ENCODE results near the gene UBC.

The UBC gene

DNA sequence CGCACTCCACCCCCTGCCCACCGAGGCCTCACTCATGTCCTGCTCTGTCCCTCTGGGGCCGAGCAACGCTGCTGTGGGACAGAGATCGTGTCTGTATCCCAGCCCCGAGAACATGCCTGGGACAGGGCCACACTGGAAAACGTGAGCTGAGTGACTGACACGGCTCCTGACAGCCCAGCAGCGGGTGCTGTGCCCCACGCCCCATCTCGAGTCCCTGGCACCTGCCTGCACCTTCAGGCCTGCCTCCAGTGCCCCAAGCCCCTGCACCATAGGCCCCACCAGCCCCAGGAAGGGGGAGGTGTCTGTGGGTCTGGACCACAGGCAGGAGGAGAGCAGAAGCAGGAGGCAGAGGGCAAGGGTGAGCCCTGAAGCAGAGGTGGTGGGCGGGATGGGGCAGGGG lies 34.6 kb upstream of the UBC start:
- no peak overlapping the region for H3K4me3 ChIP-seq (ENCODE audit: low read depth in 1 of 5, low read length in 5 of 5)
- H3K9me3 ChIP-seq (ENCODE audit: control insufficient read depth in 5 of 5, low read length in 5 of 5): no peaks in the 10 kb centered on the region
- H3K4me1 ChIP-seq (ENCODE audit: control insufficient read depth in 5 of 5, insufficient read depth in 5 of 5, low read length in 5 of 5): peaks cover 0 to 18% (median 12%) of the 10 kb centered on the region in 5 donors
- H3K27me3 ChIP-seq (ENCODE audit: control insufficient read depth in 5 of 5, insufficient read depth in 4 of 5, low read length in 5 of 5): no peaks in the 10 kb centered on the region
- peaks cover 0 to 78% (median 59%) of the 10 kb centered on the region in 5 donors for H3K36me3 ChIP-seq (ENCODE audit: control insufficient read depth in 5 of 5, insufficient read depth in 5 of 5, low read length in 5 of 5)
- H3K9ac ChIP-seq (ENCODE audit: low read length in 5 of 5): no peak overlapping the region
- H3K27ac ChIP-seq (ENCODE audit: low read depth, low read length): no peak overlapping the region

DNA sequence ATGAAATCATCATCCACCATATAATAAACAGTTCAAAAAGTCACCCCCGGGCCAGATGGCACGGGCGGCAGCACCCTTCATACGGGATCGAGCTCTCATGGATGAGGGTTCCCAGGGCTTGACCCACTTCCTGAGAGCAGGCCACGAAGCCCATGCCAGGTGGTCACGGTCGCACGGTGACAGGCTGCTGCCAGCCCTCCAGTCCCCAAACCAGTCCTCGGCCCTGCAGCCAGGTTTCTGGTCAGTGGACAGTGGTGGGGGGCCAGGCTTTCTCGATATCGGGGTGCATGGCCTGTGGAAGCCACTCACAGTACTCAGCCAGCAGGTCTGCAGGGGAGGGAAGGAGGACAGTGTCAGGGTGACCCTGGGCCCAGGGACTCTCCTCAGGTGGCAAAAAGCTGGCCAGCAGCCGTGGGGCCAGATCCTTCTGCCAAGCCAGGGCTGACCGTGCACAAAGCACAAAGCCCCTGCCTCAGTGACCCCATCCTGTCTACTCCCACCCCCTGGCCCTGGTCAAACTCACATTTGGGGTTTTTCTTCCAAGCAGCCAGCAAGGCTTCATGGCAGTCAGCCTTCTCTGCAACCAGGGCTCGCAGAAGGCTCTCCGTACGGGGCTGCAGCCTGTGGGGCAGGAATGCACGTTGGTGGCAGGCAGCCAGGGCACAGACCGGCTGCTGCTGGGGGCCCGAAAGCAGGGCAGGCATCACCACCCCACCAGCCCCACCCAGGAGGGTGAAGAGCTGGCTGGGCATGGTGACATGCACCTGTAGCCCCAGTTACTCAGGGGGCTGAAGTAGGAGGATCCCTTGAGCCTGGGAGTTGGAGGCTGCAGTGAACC lies 33.3 kb upstream of the UBC start:
- no peak overlapping the region for H3K27ac ChIP-seq (ENCODE audit: low read depth, low read length)
- peak overlapping the region in 1 of 5 donors; percentile 17 for H3K9ac ChIP-seq (ENCODE audit: low read length in 5 of 5)
- peaks cover 0 to 70% (median 46%) of the 10 kb centered on the region in 5 donors for H3K36me3 ChIP-seq (ENCODE audit: control insufficient read depth in 5 of 5, insufficient read depth in 5 of 5, low read length in 5 of 5)
- no peaks in the 10 kb centered on the region for H3K27me3 ChIP-seq (ENCODE audit: control insufficient read depth in 5 of 5, insufficient read depth in 4 of 5, low read length in 5 of 5)
- no peaks in the 10 kb centered on the region for H3K9me3 ChIP-seq (ENCODE audit: control insufficient read depth in 5 of 5, low read length in 5 of 5)
- no peak overlapping the region for H3K4me3 ChIP-seq (ENCODE audit: low read depth in 1 of 5, low read length in 5 of 5)
- H3K4me1 ChIP-seq (ENCODE audit: control insufficient read depth in 5 of 5, insufficient read depth in 5 of 5, low read length in 5 of 5): peaks cover 0 to 18% (median 12%) of the 10 kb centered on the region in 5 donors

DNA sequence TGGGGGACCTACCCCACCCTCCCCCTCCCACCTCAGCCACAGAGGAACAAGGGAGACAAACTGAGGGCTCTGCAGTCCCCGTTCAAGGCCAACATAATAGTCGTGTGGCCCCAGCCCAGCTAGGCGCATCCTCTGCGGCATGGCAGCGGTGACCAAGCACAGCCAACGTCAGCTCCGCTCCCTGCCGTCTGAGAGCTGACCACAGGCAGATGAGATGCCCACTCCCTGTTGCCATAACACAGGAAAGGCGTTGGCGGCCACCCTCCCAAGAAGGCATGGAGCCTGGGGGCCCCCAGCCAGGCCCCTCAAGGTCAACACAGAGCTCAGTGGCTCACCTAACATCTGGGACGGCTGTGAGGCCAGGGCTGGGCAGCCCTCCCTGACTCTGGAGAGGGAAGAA lies 32.6 kb upstream of the UBC start:
- Histone ChIP-seq H3K27ac (ENCODE audit: low read depth, low read length) (no peak overlapping the region), H3K36me3 (ENCODE audit: control insufficient read depth in 5 of 5, insufficient read depth in 5 of 5, low read length in 5 of 5) (peaks cover 0 to 62% (median 39%) of the 10 kb centered on the region in 5 donors)

DNA sequence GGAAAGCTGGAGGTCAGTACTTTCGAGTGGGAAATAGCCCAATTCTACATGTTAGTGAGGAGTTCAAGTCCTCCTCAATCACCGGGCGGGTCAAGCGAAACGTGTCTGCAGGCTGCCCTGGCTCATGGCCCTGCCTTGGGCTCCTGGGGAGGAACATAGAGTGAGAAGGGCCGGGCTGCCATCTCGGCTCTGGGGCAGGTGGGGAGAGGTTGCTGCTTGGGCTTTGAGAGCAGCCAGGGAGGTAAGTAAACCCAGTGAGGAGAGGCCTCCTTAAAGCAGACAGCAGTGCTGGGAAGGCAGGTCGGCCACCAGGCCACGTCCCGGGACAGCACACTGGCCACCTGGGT lies 32.0 kb upstream of the UBC start:
- Histone ChIP-seq H3K36me3 (ENCODE audit: control insufficient read depth in 5 of 5, insufficient read depth in 5 of 5, low read length in 5 of 5) (peaks cover 0 to 56% (median 38%) of the 10 kb centered on the region in 5 donors), H3K27ac (ENCODE audit: low read depth, low read length) (no peak overlapping the region), H3K4me3 (ENCODE audit: low read depth in 1 of 5, low read length in 5 of 5) (no peak overlapping the region), H3K9ac (ENCODE audit: low read length in 5 of 5) (no peak overlapping the region), H3K9me3 (ENCODE audit: control insufficient read depth in 5 of 5, low read length in 5 of 5) (no peaks in the 10 kb centered on the region), H3K4me1 (ENCODE audit: control insufficient read depth in 5 of 5, insufficient read depth in 5 of 5, low read length in 5 of 5) (peaks cover 0 to 18% (median 12%) of the 10 kb centered on the region in 5 donors), H3K27me3 (ENCODE audit: control insufficient read depth in 5 of 5, insufficient read depth in 4 of 5, low read length in 5 of 5) (no peaks in the 10 kb centered on the region)

More for the DNA sequence above, 32.6 kb upstream of the UBC start:
- H3K27me3 ChIP-seq (ENCODE audit: control insufficient read depth in 5 of 5, insufficient read depth in 4 of 5, low read length in 5 of 5): no peaks in the 10 kb centered on the region
- no peaks in the 10 kb centered on the region for H3K9me3 ChIP-seq (ENCODE audit: control insufficient read depth in 5 of 5, low read length in 5 of 5)
- H3K4me1 ChIP-seq (ENCODE audit: control insufficient read depth in 5 of 5, insufficient read depth in 5 of 5, low read length in 5 of 5): peaks cover 0 to 18% (median 12%) of the 10 kb centered on the region in 5 donors
- H3K9ac ChIP-seq (ENCODE audit: low read length in 5 of 5): no peak overlapping the region
- H3K4me3 ChIP-seq (ENCODE audit: low read depth in 1 of 5, low read length in 5 of 5): no peak overlapping the region

DNA sequence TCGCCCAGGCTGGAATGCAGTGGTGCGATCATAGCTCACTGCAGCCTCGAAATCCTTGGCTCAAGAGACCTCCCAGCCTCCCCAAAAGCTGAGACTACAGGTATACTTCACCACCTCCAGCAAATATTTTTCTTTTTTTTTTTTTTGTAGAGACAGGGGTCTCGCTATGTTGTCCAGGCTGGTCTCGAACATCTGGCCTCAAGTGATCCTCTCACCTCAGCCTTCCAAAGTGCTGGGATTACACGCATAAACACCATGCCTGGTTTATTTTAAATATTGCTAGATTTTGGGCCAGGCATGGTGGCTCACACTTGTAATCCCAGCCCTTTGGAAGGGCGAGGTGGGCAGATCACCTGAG lies 26.7 kb upstream of the UBC start:
- Histone ChIP-seq H3K36me3 (ENCODE audit: control insufficient read depth in 5 of 5, insufficient read depth in 5 of 5, low read length in 5 of 5) (peaks cover 0 to 9% (median 3%) of the 10 kb centered on the region in 5 donors), H3K27ac (ENCODE audit: low read depth, low read length) (peak overlapping the region; percentile 94), H3K4me3 (ENCODE audit: low read depth in 1 of 5, low read length in 5 of 5) (peak overlapping the region; percentile 72 to 89 (median 82)), H3K27me3 (ENCODE audit: control insufficient read depth in 5 of 5, insufficient read depth in 4 of 5, low read length in 5 of 5) (no peaks in the 10 kb centered on the region), H3K9ac (ENCODE audit: low read length in 5 of 5) (peak overlapping the region in 2 of 5 donors; percentile 10 to 55), H3K4me1 (ENCODE audit: control insufficient read depth in 5 of 5, insufficient read depth in 5 of 5, low read length in 5 of 5) (peaks cover 13 to 34% (median 26%) of the 10 kb centered on the region in 5 donors), H3K9me3 (ENCODE audit: control insufficient read depth in 5 of 5, low read length in 5 of 5) (no peaks in the 10 kb centered on the region)

DNA sequence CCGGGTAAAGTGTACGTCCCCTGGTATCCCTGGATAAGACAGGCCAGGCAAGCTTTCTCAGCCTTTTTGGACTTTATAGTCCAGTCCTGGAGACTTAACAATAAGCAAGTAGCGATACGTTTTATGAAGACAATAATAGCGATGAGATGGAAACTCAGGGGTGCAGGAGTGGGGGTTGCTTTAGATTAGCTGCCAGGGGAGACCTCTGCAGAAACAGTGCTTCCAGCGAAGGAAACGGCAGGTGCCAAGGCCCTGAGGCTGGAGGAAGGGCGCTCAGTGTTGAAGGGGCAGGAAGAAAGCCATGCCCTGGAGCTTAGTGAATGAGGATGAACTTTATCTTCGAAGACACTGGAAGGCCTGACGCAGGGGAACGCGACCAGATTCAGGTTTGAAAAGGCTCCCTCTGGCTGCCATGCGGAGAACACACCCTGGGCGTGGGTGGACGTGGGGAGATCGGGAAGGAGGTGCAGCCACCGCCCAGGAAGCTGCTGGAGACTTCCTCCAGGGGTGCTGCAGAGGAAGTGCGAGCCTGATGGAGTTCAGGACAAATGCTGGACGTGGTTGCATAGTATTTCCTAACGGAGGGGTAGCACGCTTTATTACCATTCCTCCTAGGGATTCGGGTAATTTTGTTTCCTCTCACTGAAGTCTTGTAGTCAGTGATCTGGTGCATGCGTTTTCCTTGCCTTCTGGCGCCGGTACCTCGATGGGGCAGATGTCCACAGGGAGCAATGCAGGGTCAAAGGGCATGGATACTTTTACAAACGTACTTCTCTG lies 26.1 kb upstream of the UBC start:
- Histone ChIP-seq H3K9ac (ENCODE audit: low read length in 5 of 5) (peak overlapping the region; percentile 44 to 86 (median 60)), H3K4me1 (ENCODE audit: control insufficient read depth in 5 of 5, insufficient read depth in 5 of 5, low read length in 5 of 5) (peaks cover 13 to 34% (median 26%) of the 10 kb centered on the region in 5 donors), H3K27me3 (ENCODE audit: control insufficient read depth in 5 of 5, insufficient read depth in 4 of 5, low read length in 5 of 5) (no peaks in the 10 kb centered on the region), H3K9me3 (ENCODE audit: control insufficient read depth in 5 of 5, low read length in 5 of 5) (no peaks in the 10 kb centered on the region), H3K4me3 (ENCODE audit: low read depth in 1 of 5, low read length in 5 of 5) (peak overlapping the region; percentile 72 to 89 (median 82)), H3K36me3 (ENCODE audit: control insufficient read depth in 5 of 5, insufficient read depth in 5 of 5, low read length in 5 of 5) (peaks cover 0 to 8% (median 3%) of the 10 kb centered on the region in 5 donors), H3K27ac (ENCODE audit: low read depth, low read length) (peak overlapping the region; percentile 94)

DNA sequence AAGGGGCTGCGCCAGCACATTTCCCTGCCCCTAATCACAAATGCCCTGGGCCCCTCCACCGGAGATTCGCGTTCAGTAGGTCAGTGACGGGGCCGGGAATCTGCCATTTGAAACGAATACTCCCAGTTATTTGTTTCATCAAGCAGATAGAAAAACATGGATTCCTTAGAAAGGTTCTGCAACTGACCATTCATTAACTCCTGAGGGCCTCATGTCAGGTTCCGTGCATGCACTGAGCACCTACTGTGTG lies 25.6 kb upstream of the UBC start:
- Histone ChIP-seq H3K4me3 (ENCODE audit: low read depth in 1 of 5, low read length in 5 of 5) (peak overlapping the region; percentile 72 to 89 (median 82)), H3K27ac (ENCODE audit: low read depth, low read length) (peak overlapping the region; percentile 94), H3K9ac (ENCODE audit: low read length in 5 of 5) (peak overlapping the region; percentile 44 to 86 (median 60)), H3K9me3 (ENCODE audit: control insufficient read depth in 5 of 5, low read length in 5 of 5) (no peaks in the 10 kb centered on the region), H3K4me1 (ENCODE audit: control insufficient read depth in 5 of 5, insufficient read depth in 5 of 5, low read length in 5 of 5) (peaks cover 13 to 34% (median 26%) of the 10 kb centered on the region in 5 donors), H3K36me3 (ENCODE audit: control insufficient read depth in 5 of 5, insufficient read depth in 5 of 5, low read length in 5 of 5) (peaks cover 0 to 5% (median 3%) of the 10 kb centered on the region in 5 donors), H3K27me3 (ENCODE audit: control insufficient read depth in 5 of 5, insufficient read depth in 4 of 5, low read length in 5 of 5) (no peaks in the 10 kb centered on the region)

DNA sequence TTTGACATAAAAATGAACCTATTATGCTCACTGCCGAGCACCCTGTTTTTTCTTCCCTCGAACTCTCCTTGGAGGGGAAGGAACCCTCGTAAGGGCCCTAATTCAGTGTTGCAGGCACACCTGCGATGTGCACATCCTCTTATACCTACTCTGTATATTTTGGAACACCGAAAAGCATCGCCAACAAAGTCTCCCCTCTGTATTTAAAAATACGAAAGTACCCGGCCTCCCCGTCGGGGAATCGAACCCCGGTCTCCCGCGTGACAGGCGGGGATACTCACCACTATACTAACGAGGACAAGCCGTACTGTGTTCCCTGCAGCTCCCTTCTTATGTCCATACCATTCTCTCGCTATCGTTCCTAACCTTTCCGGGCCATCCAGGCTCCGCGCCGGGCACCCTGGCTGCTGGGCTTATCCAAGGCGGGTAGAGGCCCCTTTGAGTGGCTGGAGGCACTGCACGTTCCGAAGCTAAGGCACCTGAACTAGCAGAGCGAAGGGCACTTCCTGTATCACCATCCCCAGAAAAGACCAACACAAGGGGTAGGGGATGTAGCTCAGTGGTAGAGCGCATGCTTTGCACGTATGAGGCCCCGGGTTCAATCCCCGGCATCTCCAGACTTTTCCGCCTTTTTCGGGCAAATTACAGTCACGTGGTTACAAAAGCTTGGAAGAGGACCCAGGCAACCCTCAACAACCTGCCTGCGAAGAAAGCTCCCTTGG lies 25.1 kb upstream of the UBC start:
- Histone ChIP-seq H3K27me3 (ENCODE audit: control insufficient read depth in 5 of 5, insufficient read depth in 4 of 5, low read length in 5 of 5) (no peaks in the 10 kb centered on the region), H3K4me3 (ENCODE audit: low read depth in 1 of 5, low read length in 5 of 5) (peak overlapping the region; percentile 72 to 89 (median 82)), H3K9me3 (ENCODE audit: control insufficient read depth in 5 of 5, low read length in 5 of 5) (no peaks in the 10 kb centered on the region), H3K4me1 (ENCODE audit: control insufficient read depth in 5 of 5, insufficient read depth in 5 of 5, low read length in 5 of 5) (peaks cover 13 to 34% (median 26%) of the 10 kb centered on the region in 5 donors), H3K27ac (ENCODE audit: low read depth, low read length) (peak overlapping the region; percentile 94), H3K9ac (ENCODE audit: low read length in 5 of 5) (peak overlapping the region in 4 of 5 donors; percentile 44 to 86 (median 54)), H3K36me3 (ENCODE audit: control insufficient read depth in 5 of 5, insufficient read depth in 5 of 5, low read length in 5 of 5) (peaks cover 0 to 5% (median 3%) of the 10 kb centered on the region in 5 donors)

DNA sequence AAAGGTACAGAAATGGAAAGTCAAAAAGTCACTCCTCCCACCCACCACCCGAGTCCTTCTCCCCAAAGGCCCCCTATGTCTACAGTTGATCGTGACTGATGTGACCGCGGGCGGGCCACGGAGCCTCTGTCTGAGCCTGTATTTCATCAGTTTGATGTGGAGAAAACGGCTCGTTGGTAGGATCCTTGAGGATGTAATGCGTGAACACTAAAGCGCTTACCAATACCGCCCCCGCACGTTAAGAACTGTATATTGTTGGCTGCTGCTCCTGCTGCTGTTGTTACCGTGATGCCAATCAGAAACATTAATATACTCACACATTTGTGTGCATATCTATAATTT lies 24.6 kb upstream of the UBC start:
- H3K36me3 ChIP-seq (ENCODE audit: control insufficient read depth in 5 of 5, insufficient read depth in 5 of 5, low read length in 5 of 5): peaks cover 0 to 5% (median 3%) of the 10 kb centered on the region in 5 donors
- H3K9me3 ChIP-seq (ENCODE audit: control insufficient read depth in 5 of 5, low read length in 5 of 5): no peaks in the 10 kb centered on the region
- H3K27me3 ChIP-seq (ENCODE audit: control insufficient read depth in 5 of 5, insufficient read depth in 4 of 5, low read length in 5 of 5): no peaks in the 10 kb centered on the region
- peak overlapping the region in 4 of 5 donors; percentile 0 to 86 (median 49) for H3K9ac ChIP-seq (ENCODE audit: low read length in 5 of 5)
- H3K27ac ChIP-seq (ENCODE audit: low read depth, low read length): peak overlapping the region; percentile 94
- H3K4me1 ChIP-seq (ENCODE audit: control insufficient read depth in 5 of 5, insufficient read depth in 5 of 5, low read length in 5 of 5): peaks cover 13 to 34% (median 26%) of the 10 kb centered on the region in 5 donors
- H3K4me3 ChIP-seq (ENCODE audit: low read depth in 1 of 5, low read length in 5 of 5): peak overlapping the region; percentile 72 to 89 (median 82)
